ENCODE results near the gene SPINK4.

DNA sequence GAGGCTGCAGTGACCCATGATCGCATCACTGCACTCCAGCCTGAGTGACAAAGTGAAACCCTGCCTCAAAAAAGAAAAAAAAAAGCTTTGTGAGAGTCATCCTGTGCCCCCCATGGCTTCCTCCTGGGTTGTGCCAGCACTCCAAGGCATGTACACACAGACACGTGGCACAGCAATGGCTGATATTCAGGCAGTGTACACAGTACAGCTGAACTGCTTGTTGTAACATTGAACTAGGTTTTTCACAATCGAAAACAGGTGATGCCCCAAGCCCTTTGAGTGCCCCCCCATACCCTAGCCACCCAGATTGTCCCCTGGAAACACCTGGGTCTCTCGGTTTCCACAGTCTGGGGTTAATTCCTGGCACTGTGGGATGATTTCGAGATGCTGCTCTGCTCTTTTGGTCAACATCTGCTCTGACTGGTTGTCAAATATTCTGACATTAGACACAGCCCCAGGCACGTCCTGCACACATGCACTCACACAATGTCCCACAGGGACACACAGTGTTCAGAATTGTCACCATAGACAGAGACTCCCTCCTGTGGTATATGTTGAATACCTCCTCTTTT lies 9.2 kb downstream of the SPINK4 start:
- no peak for TF ChIP-seq EZH2 (IDR thresholded peaks at IDR 0.05; ENCODE audit: borderline replicate concordance, low read depth, low read length, severe bottlenecking)
- TF ChIP-seq, protein P1, sequence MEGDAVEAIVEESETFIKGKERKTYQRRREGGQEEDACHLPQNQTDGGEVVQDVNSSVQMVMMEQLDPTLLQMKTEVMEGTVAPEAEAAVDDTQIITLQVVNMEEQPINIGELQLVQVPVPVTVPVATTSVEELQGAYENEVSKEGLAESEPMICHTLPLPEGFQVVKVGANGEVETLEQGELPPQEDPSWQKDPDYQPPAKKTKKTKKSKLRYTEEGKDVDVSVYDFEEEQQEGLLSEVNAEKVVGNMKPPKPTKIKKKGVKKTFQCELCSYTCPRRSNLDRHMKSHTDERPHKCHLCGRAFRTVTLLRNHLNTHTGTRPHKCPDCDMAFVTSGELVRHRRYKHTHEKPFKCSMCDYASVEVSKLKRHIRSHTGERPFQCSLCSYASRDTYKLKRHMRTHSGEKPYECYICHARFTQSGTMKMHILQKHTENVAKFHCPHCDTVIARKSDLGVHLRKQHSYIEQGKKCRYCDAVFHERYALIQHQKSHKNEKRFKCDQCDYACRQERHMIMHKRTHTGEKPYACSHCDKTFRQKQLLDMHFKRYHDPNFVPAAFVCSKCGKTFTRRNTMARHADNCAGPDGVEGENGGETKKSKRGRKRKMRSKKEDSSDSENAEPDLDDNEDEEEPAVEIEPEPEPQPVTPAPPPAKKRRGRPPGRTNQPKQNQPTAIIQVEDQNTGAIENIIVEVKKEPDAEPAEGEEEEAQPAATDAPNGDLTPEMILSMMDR (IDR thresholded peaks at IDR 0.05; ENCODE audit: borderline replicate concordance, extremely low read depth, low read length, poor library complexity, severe bottlenecking) = no peak
